Measurements from ENCODE around the gene FHIT.

- TF ChIP-seq CTCF (IDR thresholded peaks at IDR 0.05) (no peak), POLR2A (IDR thresholded peaks at IDR 0.05) (no peak), EP300 (IDR thresholded peaks at IDR 0.05) (no peak)
Measured at GRCh38 chr3:61134532-61134931, 116.7 kb downstream of the FHIT start.
